HCT116 (cell line): ENCODE results near the gene COL1A1. TPM values are rescaled to one million over a fixed set of nuclear protein-coding genes. Genes with fewer than 3 reads are reported as not detected.

ENCODE experiments used
- ATAC-seq: fragments of 200-7000 bp; cut with Tn5 transposase; 2 replicates; pipeline ENCODE4 v1.9.1; 2020; ENCODE audit warnings: mild to moderate bottlenecking, moderate library complexity
- BruUV-seq: library from RNA; stranded (reverse); fragments of 400-500 nt; replicated peaks from 2 replicates; lab custom pipeline; 2021; lab: Mats Ljungman, UMichigan
- CTCF ChIA-PET: fragments of 300-600 bp; sonication (Branson Sonifier 250); formaldehyde crosslinking; loops from one replicate; lab custom pipeline; 2021; ENCODE audit warnings: antibody characterized with exemption; lab: Charles Lee
- POLR2A ChIA-PET: fragments of 300-600, 350-600 bp; sonication (Branson Sonifier 250); formaldehyde crosslinking; loops from one replicate; lab custom pipeline; 2021; ENCODE audit warnings: antibody characterized with exemption; lab: Charles Lee
- RAD21 ChIA-PET, 2 experiments: fragments of 300-600 bp; sonication (Branson Sonifier 250); formaldehyde crosslinking; loops; one replicate each; lab custom pipeline; 2023; ENCODE audit warnings: low total read pairs in 2 of 2; ENCODE audit not compliant: uncharacterized antibody in 2 of 2, unreplicated experiment in 2 of 2, low non-redundant PET in 1 of 2; lab: Charles Lee
- DNase-seq: peaks from one replicate; pipeline ENCODE4 v3.0.0-alpha.2; 2010; ENCODE audit warnings: low read depth, low spot score
- H2AFZ ChIP-seq: fragments of 200-600 bp; shearing (Covaris generic), sonication (generic); 2 replicates; pipeline ENCODE4 v1.6.1; 2017; ENCODE audit warnings: low read depth, mixed run types, mixed read lengths, antibody characterized with exemption, low read length; ENCODE audit not compliant: poor library complexity, severe bottlenecking
- H3K27ac ChIP-seq: 2 replicates; pipeline ENCODE4 v1.5.1; 2012; ENCODE audit warnings: low read depth, low read length
- H3K27me3 ChIP-seq: fragments of 200-600 bp; sonication (generic); 2 replicates; pipeline ENCODE4 v1.6.1; 2016; ENCODE audit warnings: mixed run types, low read length, mixed read lengths; ENCODE audit not compliant: insufficient read depth
- H3K36me3 ChIP-seq, 2 experiments: fragments of 200-500 bp in 1 of 2; fragments of 200-600 bp in 1 of 2; sonication (Bioruptor generic) in 1 of 2; sonication (generic) in 1 of 2; 2 replicates each; pipeline versions ENCODE4 v1.5.1 to v1.6.1; 2014 to 2016; ENCODE audit warnings: low read length in 2 of 2, inconsistent platforms in 1 of 2, mixed read lengths in 1 of 2, mixed run types in 1 of 2; ENCODE audit not compliant: insufficient read depth in 2 of 2, control insufficient read depth in 1 of 2
- H3K4me1 ChIP-seq, 2 experiments: fragments of 200-600 bp in 1 of 2; sonication (generic) in 1 of 2; 2 replicates each; pipeline versions ENCODE4 v1.5.1 to v1.6.1; 2012 to 2017; ENCODE audit warnings: low read length in 2 of 2, inconsistent platforms in 1 of 2, mild to moderate bottlenecking in 1 of 2, mixed read lengths in 1 of 2, mixed run types in 1 of 2, moderate library complexity in 1 of 2; ENCODE audit not compliant: insufficient read depth in 2 of 2, control insufficient read depth in 1 of 2
- H3K4me2 ChIP-seq: fragments of 200-600 bp; sonication (generic); 2 replicates; pipeline ENCODE4 v1.6.1; 2017; ENCODE audit warnings: mixed run types, low read length, mixed read lengths
- H3K4me3 ChIP-seq, 2 experiments: fragments of 200-600 bp in 1 of 2; sonication (generic) in 1 of 2; replicated peaks in 1 of 2; 2 replicates each; pipeline ENCODE4 v1.5.1; 2011 to 2016; ENCODE audit warnings: low read length in 2 of 2, control low read depth in 1 of 2, low read depth in 1 of 2, mild to moderate bottlenecking in 1 of 2, mixed read lengths in 1 of 2, mixed run types in 1 of 2
- H3K79me2 ChIP-seq: fragments of 200-600 bp; sonication (generic); 2 replicates; pipeline ENCODE4 v1.6.1; 2017; ENCODE audit warnings: mild to moderate bottlenecking, mixed run types, low read length, moderate library complexity, mixed read lengths; ENCODE audit not compliant: insufficient read depth
- H3K9ac ChIP-seq: fragments of 200-600 bp; sonication (generic); 2 replicates; pipeline ENCODE4 v1.6.1; 2016; ENCODE audit warnings: low read length, mixed read lengths
- H3K9me2 ChIP-seq: fragments of 200-600 bp; sonication (generic), shearing (Covaris generic); 2 replicates; pipeline ENCODE4 v1.6.1; 2017; ENCODE audit warnings: mixed run types, mild to moderate bottlenecking, moderate library complexity; ENCODE audit not compliant: insufficient read depth
- H3K9me3 ChIP-seq, 2 experiments: fragments of 200-500 bp in 1 of 2; fragments of 200-600 bp in 1 of 2; sonication (Bioruptor generic) in 1 of 2; sonication (generic) in 1 of 2; 2 replicates each; pipeline ENCODE4 v1.6.1; 2014 to 2017; ENCODE audit warnings: low read length in 2 of 2, mixed read lengths in 2 of 2, inconsistent platforms in 1 of 2, low read depth in 1 of 2, mild to moderate bottlenecking in 1 of 2, mixed run types in 1 of 2, moderate library complexity in 1 of 2; ENCODE audit not compliant: control insufficient read depth in 1 of 2, insufficient read depth in 1 of 2
- H4K20me1 ChIP-seq: fragments of 200-600 bp; sonication (generic), shearing (Covaris generic); 2 replicates; pipeline ENCODE4 v1.6.1; 2017; ENCODE audit warnings: mixed run types, mild to moderate bottlenecking, moderate library complexity; ENCODE audit not compliant: insufficient read depth
- CTCF ChIP-seq, 3 experiments: fragments of 200-600 bp in 1 of 3; sonication (generic) in 1 of 3; IDR thresholded peaks in 2 of 3; conservative IDR thresholded peaks in 1 of 3; 2 replicates each; pipeline ENCODE4 v1.5.1; 2012 to 2017; ENCODE audit warnings: low read depth in 2 of 3, low read length in 2 of 3, antibody characterized with exemption in 1 of 3, borderline replicate concordance in 1 of 3, control low read depth in 1 of 3, mild to moderate bottlenecking in 1 of 3, mixed read lengths in 1 of 3, mixed run types in 1 of 3, moderate library complexity in 1 of 3; ENCODE audit not compliant: insufficient read depth in 1 of 3
- TCF7L2 ChIP-seq: IDR thresholded peaks from 2 replicates; pipeline ENCODE4 v1.7.0; 2011; ENCODE audit warnings: borderline replicate concordance, inconsistent platforms; ENCODE audit not compliant: insufficient read depth, insufficient read length; ENCODE audit errors: extremely low read depth
- intact Hi-C: fragments of 100-400 bp; cut with micrococcal nuclease; formaldehyde crosslinking; loops from 2 replicates; pipeline ENCODE4 v1.10.0; 2022
- total RNA-seq: library from RNA; stranded (reverse); gene quantifications from one replicate; pipeline ENCODE4 v1.2.1, GENCODE V29; 2021; ENCODE audit not compliant: unreplicated experiment

The COL1A1 gene
- total RNA-seq, 1 experiment from 2014 or later: 33.6 TPM

DNA sequence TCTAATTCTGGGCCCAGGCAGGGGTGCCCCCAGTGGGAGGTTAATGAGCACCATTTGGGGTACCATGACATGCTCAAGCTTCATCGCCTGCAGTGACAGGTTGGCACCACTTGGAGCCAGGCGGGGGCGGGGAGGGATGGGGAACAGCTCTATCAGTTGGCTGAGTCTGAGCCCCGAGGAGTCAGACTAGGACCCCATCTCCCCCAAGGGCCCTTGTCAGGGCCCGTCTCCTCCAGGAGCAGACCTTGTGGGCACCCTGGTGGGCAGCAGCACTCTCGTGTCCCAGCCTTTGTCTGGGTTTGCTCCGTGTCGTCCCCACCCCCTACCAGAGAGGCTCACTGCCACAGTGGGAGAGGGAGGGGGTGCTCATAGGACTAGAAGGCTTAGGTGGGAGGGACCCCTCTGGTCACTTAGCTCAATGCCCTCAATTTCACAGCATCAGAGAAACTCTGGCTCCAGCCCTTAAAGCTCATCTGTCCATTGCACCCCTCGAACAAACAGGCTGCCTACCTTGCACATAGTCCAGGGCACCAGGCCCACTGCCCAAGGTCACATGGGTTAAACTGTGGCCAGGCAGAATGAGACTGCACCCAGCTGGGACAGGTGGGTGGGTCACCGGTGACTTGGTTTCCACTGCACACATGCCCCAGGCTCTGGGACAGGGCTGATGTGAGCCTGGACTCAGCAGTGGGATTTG lies 55.1 kb downstream of the COL1A1 start:
- Histone ChIP-seq H3K9me3 (no peaks in the 10 kb centered on the region), H3K9ac (no peak overlapping the region), H3K4me3 (no peak overlapping the region), H4K20me1 (no peaks in the 10 kb centered on the region), H3K9me2 (no peaks in the 10 kb centered on the region), H3K79me2 (peaks cover 91% of the 10 kb centered on the region), H3K27me3 (no peaks in the 10 kb centered on the region), H3K4me1 (peaks cover 10 to 25% of the 10 kb centered on the region in 2 experiments; a peak in 3 of 4 replicates), H2AFZ (no peak overlapping the region), H3K4me2 (no peak overlapping the region), H3K36me3 (peaks cover 42 to 58% of the 10 kb centered on the region in 2 experiments; a peak in 3 of 4 replicates), H3K27ac (peak overlapping the region; percentile 21; the same call in 1 of the 2 replicates)
- RAD21 ChIA-PET: no interaction called here
- POLR2A ChIA-PET: interaction anchor here (0.9 kb wide), 1 partner anchor 32 kb away, joined by 3 read pairs; no protein-coding TSS in a partner anchor
- DNase-seq (no peak), ATAC-seq (no peak)
- TF ChIP-seq CTCF (IDR thresholded peaks at IDR 0.05 in 2 of 3, conservative IDR thresholded peaks at IDR 0.05 in 1 of 3; ENCODE audit: borderline replicate concordance in 1 of 3, insufficient read depth in 1 of 3, low read depth in 2 of 3, low read length in 2 of 3) (peak in 2 of 3 experiments; percentile 23 to 38; a peak in 2 of 6 replicates), TCF7L2 (no peak)
- intact Hi-C loops: no loop called here
- CTCF ChIA-PET: interaction anchor here (0.9 kb wide), 1 partner anchor 10 kb away, joined by 4 read pairs; no protein-coding TSS in a partner anchor
- no TSS peak for BruUV-seq
